ENCODE results near the gene TRIM41.

- no peak for TF ChIP-seq CBX5 (CRISPR knock-in tag; IDR thresholded peaks at IDR 0.05; ENCODE audit: borderline replicate concordance)
- no peak for TF ChIP-seq ZSCAN22 (CRISPR knock-in tag; IDR thresholded peaks at IDR 0.05)
- TF ChIP-seq ZFP41 (CRISPR knock-in tag; IDR thresholded peaks at IDR 0.05; ENCODE audit: borderline replicate concordance): no peak
- TF ChIP-seq ZNF546 (CRISPR knock-in tag; conservative IDR thresholded peaks at IDR 0.05): no peak
- no peak for TF ChIP-seq ATF7-NPFF (CRISPR knock-in tag; IDR thresholded peaks at IDR 0.05; ENCODE audit: low read depth)
- TF ChIP-seq RAD21 (CRISPR knock-in tag; IDR thresholded peaks at IDR 0.05): no peak
- no peak for TF ChIP-seq ZNF790 (CRISPR knock-in tag; IDR thresholded peaks at IDR 0.05; ENCODE audit: borderline replicate concordance)
- no peak for TF ChIP-seq CTCF (CRISPR knock-in tag; IDR thresholded peaks at IDR 0.05)
Observed at GRCh38 chr5:181255276-181255675, 32.2 kb downstream of the TRIM41 start.
